Stimulated activated CD4-positive, alpha-beta T cell treated with anti-CD3 and anti-CD28 coated beads, Interleukin-2, amount 100 ng/mL, for 4 hours (primary cell): ENCODE data around the gene DGKI.

Source experiments
- DNase-seq: peaks from one replicate; pipeline ENCODE4 v3.0.0-alpha.2; 2020; ENCODE audit warnings: low read depth

Gene DGKI

GRCh38 chr7:137787301-137787976 lies 59.3 kb downstream of the DGKI start:
- DNase-seq: no peak

GRCh38 chr7:137778511-137778910 lies 68.3 kb downstream of the DGKI start:
- DNase-seq: no peak

DNA sequence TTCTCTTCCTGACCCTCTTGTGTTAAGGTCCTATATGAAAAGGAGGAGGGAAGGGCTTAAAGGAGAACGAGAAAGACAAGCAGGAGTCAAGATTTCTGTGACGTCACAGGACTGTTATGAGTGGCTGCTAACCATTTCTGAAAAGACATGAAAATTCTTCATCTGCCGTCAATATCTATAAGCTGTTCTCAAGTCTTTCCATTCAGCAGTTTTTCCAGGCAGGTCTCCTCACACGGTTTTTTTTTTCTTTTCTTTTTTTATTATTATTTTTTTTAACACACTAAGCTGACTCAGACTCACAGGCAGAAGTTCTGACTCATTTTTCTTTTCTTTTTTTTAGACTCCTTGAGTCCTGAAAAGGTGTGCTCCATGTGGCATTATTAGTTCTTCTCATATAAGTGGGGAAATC lies 72.0 kb downstream of the DGKI start:
- no peak for DNase-seq

DNA sequence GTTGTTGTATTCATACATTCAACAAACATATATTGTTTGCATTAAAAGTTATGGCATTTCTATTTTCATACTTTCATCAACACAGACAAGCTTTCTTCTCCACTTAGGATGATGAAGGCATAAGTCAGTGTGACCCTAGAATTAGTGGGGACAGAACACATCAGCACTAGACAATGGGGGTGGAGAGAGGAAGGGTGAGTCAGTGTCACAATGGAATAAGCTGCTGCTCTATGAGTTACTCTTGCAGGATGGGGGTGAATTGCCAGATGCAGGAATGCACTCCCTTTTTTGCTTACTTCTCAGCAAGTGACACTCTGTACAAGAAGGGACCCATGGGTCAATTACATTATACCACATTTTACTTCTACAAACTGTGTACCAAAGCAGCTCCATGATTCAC lies 74.0 kb downstream of the DGKI start:
- DNase-seq: no peak

DNA sequence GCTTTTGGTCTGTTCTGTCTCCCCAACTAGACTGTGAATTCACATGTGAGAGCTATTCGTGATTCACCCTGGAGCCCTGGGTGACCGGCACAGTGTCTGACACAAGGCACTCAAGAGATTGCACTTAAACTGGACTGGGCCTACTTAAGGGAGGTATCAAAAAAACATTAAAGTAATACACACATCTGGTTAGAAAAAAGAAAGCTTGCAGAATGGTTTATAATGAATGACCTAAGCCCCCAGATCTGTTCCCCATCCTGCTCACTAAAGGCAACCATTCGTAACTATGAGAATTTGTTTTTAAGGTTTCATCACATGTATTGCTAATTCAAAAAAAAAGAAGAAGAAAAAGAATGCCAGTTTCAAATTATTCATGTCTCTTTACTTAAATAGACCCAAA lies 74.5 kb downstream of the DGKI start:
- DNase-seq: no peak

- DNase-seq: no peak
Measured at GRCh38 chr7:137771679-137772078, 75.1 kb downstream of the DGKI start.

- DNase-seq: no peak
Measured at GRCh38 chr7:137771273-137771672, 75.5 kb downstream of the DGKI start.

DNA sequence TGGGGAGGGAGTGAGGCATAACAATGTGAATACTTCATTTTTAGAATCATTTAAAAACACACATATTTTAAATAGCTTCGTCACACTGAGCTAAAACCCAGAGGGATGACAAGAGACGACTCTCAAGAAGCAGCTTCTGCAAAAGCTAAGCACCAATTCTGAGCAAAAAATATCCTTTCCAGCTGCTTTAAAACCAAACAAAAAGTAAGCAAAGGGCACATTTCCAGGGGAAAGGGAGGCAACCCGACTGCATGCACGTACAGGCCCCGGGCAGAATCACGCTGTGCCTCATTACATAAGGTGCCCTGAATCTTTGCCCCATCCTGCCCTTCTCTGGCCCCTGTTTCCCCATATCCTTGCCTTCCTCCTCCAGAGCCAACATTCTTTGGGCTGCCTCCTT lies 78.4 kb downstream of the DGKI start:
- DNase-seq: no peak

DNA sequence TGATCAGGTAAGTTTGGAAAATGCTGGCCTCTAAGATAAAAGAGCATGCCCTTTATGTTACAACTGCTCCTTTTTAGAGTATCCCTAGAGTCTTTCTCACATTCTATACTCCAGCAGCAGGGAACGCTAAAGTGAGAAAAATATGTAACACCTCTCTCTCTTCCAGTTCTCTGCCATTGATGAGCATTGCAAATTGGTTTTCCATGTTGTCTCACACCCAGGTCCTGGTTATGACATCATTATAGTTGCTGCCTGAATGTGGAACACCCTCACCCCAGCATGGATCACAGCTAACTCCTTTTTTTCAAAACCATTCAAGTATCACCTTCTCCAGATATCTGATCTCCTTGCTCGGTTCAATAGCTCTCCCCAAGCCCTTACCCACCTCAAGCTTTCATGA lies 84.4 kb downstream of the DGKI start:
- DNase-seq: no peak

DNA sequence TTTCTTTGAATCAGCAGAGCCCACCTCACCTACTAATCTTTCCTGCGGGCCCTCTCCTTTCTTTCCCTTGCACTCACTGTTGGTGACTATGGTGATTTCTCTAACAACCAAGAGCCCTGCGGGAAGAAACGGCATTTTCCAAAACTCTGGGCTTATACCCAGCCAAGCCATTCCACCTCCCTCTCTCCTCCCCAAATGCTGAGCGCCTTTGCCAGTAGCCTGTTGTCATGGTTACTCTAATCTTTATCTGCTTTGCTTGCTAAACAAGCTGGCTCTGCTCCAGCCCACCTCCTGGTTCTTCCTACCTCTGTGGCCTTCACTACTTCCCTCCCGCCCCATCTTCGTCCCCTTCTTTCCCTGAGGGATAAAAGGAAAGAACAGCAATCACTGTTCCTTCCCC lies 86.7 kb downstream of the DGKI start:
- no peak for DNase-seq

DNA sequence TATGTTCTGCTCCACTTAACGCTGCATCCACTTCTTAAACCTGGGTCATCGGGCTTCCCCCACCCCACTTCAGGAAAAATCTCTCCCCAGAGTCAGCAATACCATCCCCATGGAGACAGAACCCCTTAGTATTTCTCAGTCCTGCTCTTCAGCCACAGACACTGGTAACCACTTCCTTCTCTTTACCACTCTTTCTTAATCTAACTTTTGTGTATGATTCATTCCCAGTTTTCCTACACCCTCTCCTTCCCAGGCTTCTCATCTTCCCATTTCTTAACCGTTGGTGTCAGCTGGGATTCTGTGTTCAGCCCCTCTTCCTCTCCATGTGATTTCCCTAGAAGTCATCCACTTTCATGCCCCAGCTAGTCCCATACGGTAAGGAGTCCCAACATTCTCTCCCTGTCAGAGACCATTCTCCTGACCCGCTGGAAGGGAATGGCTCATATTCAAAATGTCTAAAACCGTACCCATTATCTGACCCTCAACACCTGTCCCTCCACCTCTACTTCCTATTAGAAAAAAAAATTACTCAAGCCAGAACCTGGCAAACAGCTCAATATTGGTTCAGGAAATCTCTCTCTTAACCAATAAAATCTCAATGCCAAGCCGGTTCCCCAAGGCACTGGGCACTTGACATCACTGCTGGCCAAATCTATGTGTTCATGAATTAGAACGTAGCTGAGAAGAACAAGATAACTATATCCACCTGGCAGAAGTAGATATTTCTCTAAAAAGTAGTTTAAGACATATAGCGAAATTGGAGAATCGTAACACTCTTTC lies 89.4 kb downstream of the DGKI start:
- DNase-seq: no peak

GRCh38 chr7:137755846-137756651 lies 90.7 kb downstream of the DGKI start:
- DNase-seq: no peak

DNA sequence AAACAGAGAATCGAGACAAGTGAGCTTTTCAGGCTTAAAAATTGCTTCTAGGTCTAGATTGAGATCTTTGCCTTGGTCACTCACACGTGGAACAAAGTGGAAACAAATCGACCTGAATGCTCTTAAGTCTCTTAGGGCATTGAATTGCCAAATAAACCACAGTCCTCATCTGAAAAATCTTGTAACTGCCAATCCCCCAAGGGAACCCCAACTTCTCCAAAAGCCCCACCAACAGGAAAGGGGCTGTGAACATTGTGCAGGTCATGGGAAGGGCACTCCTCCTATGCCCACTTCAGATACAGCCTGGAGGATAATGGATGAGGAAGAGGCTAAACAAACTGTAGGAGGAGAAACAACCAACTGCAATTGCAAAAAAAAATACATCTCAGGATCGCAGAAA lies 91.3 kb downstream of the DGKI start:
- no peak for DNase-seq

GRCh38 chr7:137753948-137754851 lies 92.6 kb downstream of the DGKI start:
- no peak for DNase-seq

GRCh38 chr7:137753575-137753947 lies 93.2 kb downstream of the DGKI start:
- no peak for DNase-seq

DNA sequence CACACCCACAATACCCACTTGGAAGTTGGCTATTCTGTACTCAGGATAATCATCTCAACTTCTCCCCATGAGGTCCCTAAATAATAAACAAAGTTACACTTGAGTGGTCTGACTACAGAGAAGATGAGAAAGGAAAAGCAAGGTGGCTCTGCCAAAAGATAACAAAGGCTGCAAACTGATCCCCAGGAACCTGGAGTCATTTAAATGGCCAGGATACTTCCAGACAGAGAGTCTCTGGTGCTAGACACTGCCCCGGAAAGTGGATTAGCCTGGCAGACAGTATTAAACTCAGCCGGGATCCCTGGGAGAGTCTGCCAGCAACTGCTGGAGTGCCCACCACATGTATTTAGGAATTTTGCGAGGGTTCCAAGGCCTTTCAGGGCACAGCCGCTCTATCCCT lies 93.7 kb downstream of the DGKI start:
- DNase-seq: no peak

GRCh38 chr7:137751361-137752009 lies 95.3 kb downstream of the DGKI start:
- no peak for DNase-seq

- DNase-seq: no peak
Measured at GRCh38 chr7:137747359-137748031, 99.3 kb downstream of the DGKI start.

DNA sequence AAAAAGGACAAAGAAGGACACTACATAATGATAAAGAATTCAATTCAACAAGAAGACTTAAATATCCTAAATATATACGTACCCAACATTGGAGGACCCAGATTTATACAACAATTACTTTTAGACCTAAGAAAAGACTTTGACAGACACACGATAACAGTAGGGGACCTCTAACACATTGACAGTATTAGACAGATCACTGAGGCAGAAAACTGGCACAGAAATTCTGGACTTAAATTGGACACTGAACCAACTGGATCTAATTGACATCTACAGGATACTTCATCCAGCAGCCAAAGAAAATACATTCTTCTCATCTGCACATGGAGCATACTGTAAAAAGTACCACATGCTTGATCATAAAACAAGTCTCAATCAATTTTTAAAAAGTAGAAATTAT lies 103.8 kb downstream of the DGKI start:
- no peak for DNase-seq

DNA sequence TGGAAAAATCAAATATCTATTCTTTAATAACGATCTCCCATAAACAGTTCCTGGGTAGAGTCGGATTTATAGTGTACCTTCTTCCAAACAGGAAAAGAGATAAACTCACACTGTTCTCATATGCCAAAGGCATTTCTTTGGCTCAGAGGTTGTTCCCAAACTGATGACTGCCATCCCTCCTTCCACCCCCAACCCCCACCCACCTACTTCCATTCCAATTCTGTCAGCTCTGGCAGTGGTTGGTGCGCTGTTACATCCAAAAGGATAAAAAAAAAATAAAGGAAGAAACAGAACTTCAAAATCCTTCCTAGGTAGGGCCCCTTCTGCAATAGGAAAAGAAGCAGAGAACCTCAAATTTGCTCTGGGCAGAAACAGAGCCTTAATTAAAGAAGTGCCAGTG lies 104.7 kb downstream of the DGKI start:
- no peak for DNase-seq

GRCh38 chr7:137741443-137741842 lies 105.3 kb downstream of the DGKI start:
- DNase-seq: no peak
